Osteoblast (primary cell): Measurements from ENCODE around the gene SNAP29. TPM values are rescaled to one million over a fixed set of nuclear protein-coding genes. Genes with fewer than 3 reads are reported as not detected.

Source experiments
- DNase-seq: peaks from one replicate; pipeline ENCODE4 v3.0.0; 2011; ENCODE audit warnings: low spot score, mixed read lengths; ENCODE audit not compliant: insufficient read length; ENCODE audit errors: missing footprints
- H2AFZ ChIP-seq: 2 replicates; pipeline ENCODE4 v1.6.0; 2011; ENCODE audit warnings: mild to moderate bottlenecking, low read length
- H3K27ac ChIP-seq: 2 replicates; pipeline ENCODE4 v1.5.1; 2011; ENCODE audit warnings: mild to moderate bottlenecking, low read depth, low read length, moderate library complexity
- H3K27me3 ChIP-seq: 2 replicates; pipeline ENCODE4 v1.6.0; 2012; ENCODE audit warnings: mild to moderate bottlenecking, control low read depth, inconsistent platforms, low read length, moderate library complexity; ENCODE audit not compliant: insufficient read depth
- H3K36me3 ChIP-seq: 2 replicates; pipeline ENCODE4 v1.5.1; 2011; ENCODE audit warnings: mild to moderate bottlenecking, low read length, control low read depth, moderate library complexity; ENCODE audit not compliant: insufficient read depth
- H3K4me1 ChIP-seq: 2 replicates; pipeline ENCODE4 v1.5.1; 2011; ENCODE audit warnings: mild to moderate bottlenecking, low read length, control low read depth, moderate library complexity; ENCODE audit not compliant: insufficient read depth
- H3K4me2 ChIP-seq: 2 replicates; pipeline ENCODE4 v1.6.0; 2011; ENCODE audit warnings: mild to moderate bottlenecking, low read length; ENCODE audit not compliant: insufficient read depth
- H3K4me3 ChIP-seq: fragments of 200-600 bp; sonication (generic); 3 replicates; pipeline ENCODE4 v1.5.1; 2012; ENCODE audit warnings: mild to moderate bottlenecking, low read length, inconsistent platforms; ENCODE audit not compliant: insufficient read depth
- H3K79me2 ChIP-seq: 2 replicates; pipeline ENCODE4 v1.6.0; 2012; ENCODE audit warnings: mild to moderate bottlenecking, low read length, control low read depth, inconsistent platforms; ENCODE audit not compliant: insufficient read depth
- H3K9me3 ChIP-seq: 2 replicates; pipeline ENCODE4 v1.5.1; 2011; ENCODE audit warnings: low read depth, low read length, control low read depth
- H4K20me1 ChIP-seq: 2 replicates; pipeline ENCODE4 v1.6.0; 2012; ENCODE audit warnings: mild to moderate bottlenecking, low read length, control low read depth; ENCODE audit not compliant: insufficient read depth
- total RNA-seq: library from RNA; depleted of rRNA; stranded (reverse); fragments of >200 nt; gene quantifications from 2 replicates; pipeline ENCODE4 v1.2.3, GENCODE V29; 2012
- TF ChIP-seq, protein P1 (sequence below): IDR thresholded peaks from 2 replicates; pipeline ENCODE4 v1.5.1; 2011; ENCODE audit warnings: mild to moderate bottlenecking, low read depth, low read length, moderate library complexity; ENCODE audit errors: extremely low read depth

SNAP29 gene
- total RNA-seq, 1 donor = 13.0 TPM

DNA sequence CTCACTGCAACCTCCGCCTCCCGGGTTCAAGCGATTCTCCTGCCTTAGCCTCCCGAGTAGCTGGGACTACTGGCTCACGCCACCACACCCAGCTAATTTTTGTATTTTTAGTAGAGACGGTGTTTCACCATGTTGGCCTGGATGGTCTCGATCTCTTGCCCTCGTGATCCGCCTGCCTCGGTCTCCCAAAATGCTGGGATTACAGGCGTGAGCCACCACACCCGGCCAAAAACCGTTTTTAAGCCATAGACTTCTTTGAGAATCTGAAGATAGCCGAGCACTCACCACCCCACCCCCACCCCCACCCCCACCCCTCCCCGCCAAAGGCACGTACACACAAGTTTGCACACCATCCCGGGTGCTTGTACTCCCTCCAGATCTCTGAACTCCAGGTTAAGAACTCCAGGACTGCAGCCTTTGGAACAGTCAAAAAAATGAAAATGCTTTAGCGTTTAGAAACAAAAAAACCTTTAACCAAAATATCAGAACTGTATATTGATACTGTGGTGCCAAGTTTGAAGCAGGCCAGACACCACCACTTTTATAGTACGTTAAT lies 59.9 kb downstream of the SNAP29 start:
- no peaks in the 10 kb centered on the region for H3K36me3 ChIP-seq
- H3K4me3 ChIP-seq = peak overlapping the region; percentile 83
- H3K4me2 ChIP-seq = peak overlapping the region; percentile 98
- peaks cover 28% of the 10 kb centered on the region for H3K4me1 ChIP-seq
- peaks cover 39% of the 10 kb centered on the region for H4K20me1 ChIP-seq
- no peaks in the 10 kb centered on the region for H3K27me3 ChIP-seq
- H3K9me3 ChIP-seq = no peaks in the 10 kb centered on the region
- peak overlapping the region; percentile 85 for H3K27ac ChIP-seq
- H3K79me2 ChIP-seq = peaks cover 65% of the 10 kb centered on the region
- DNase-seq = no peak
- TF ChIP-seq, protein P1, sequence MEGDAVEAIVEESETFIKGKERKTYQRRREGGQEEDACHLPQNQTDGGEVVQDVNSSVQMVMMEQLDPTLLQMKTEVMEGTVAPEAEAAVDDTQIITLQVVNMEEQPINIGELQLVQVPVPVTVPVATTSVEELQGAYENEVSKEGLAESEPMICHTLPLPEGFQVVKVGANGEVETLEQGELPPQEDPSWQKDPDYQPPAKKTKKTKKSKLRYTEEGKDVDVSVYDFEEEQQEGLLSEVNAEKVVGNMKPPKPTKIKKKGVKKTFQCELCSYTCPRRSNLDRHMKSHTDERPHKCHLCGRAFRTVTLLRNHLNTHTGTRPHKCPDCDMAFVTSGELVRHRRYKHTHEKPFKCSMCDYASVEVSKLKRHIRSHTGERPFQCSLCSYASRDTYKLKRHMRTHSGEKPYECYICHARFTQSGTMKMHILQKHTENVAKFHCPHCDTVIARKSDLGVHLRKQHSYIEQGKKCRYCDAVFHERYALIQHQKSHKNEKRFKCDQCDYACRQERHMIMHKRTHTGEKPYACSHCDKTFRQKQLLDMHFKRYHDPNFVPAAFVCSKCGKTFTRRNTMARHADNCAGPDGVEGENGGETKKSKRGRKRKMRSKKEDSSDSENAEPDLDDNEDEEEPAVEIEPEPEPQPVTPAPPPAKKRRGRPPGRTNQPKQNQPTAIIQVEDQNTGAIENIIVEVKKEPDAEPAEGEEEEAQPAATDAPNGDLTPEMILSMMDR = no peak
- no peak overlapping the region for H2AFZ ChIP-seq

GRCh38 chr22:20919718-20920117 lies 60.9 kb downstream of the SNAP29 start:
- DNase-seq = no peak
- no peaks in the 10 kb centered on the region for H3K36me3 ChIP-seq
- peak overlapping the region; percentile 83 for H3K4me3 ChIP-seq
- H3K4me2 ChIP-seq = peak overlapping the region; percentile 98
- H3K27ac ChIP-seq = peak overlapping the region; percentile 1
- no peaks in the 10 kb centered on the region for H3K9me3 ChIP-seq
- peaks cover 74% of the 10 kb centered on the region for H3K79me2 ChIP-seq
- peaks cover 28% of the 10 kb centered on the region for H3K4me1 ChIP-seq
- peaks cover 47% of the 10 kb centered on the region for H4K20me1 ChIP-seq
- no peaks in the 10 kb centered on the region for H3K27me3 ChIP-seq
- H2AFZ ChIP-seq = no peak overlapping the region
- TF ChIP-seq, protein P1 = no peak

DNA sequence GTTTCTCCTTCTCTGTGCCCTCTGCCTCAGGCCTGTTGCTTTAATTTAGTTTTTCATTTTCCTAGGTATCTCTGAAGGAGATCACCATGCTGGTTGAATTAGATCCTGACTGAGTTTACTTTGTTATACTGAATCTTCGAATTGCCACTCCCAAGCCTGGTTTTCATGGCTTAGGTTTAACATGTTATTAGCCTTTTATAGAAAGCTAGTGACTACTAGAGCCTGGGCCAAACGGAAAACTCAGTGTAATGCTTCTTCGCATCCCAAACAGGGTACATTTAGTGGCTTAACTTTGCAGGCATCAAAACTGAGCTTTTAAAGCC lies 62.0 kb downstream of the SNAP29 start:
- Histone ChIP-seq H3K27me3 (no peaks in the 10 kb centered on the region), H3K36me3 (no peaks in the 10 kb centered on the region), H3K4me3 (peak overlapping the region; percentile 83), H4K20me1 (peaks cover 47% of the 10 kb centered on the region), H3K4me2 (peak overlapping the region; percentile 98), H3K27ac (peak overlapping the region; percentile 1), H3K79me2 (peaks cover 86% of the 10 kb centered on the region), H2AFZ (no peak overlapping the region), H3K9me3 (no peaks in the 10 kb centered on the region), H3K4me1 (peaks cover 28% of the 10 kb centered on the region)
- no peak for DNase-seq
- TF ChIP-seq, protein P1 = no peak

- Histone ChIP-seq H3K4me2 (peak overlapping the region; percentile 16), H4K20me1 (peaks cover 55% of the 10 kb centered on the region), H3K9me3 (no peaks in the 10 kb centered on the region), H3K27ac (no peak overlapping the region), H3K27me3 (no peaks in the 10 kb centered on the region), H3K4me3 (no peak overlapping the region), H2AFZ (no peak overlapping the region), H3K79me2 (peaks cover 100% of the 10 kb centered on the region), H3K4me1 (peaks cover 23% of the 10 kb centered on the region), H3K36me3 (no peaks in the 10 kb centered on the region)
- TF ChIP-seq, protein P1 = no peak
- DNase-seq = no peak
Observed at GRCh38 chr22:20922141-20922751, 63.4 kb downstream of the SNAP29 start.
